HL-60 (cell line): ENCODE measurements around the gene CACNA1C.

Source experiments
- CTCF ChIP-seq: IDR thresholded peaks from one replicate; pipeline ENCODE4 v1.5.1; 2011; ENCODE audit warnings: low read length, control low read depth, inconsistent platforms; ENCODE audit not compliant: insufficient read depth
- POLR2AphosphoS5 ChIP-seq: IDR thresholded peaks from 2 replicates; pipeline ENCODE4 v1.6.1; 2012; ENCODE audit warnings: low read depth

DNA sequence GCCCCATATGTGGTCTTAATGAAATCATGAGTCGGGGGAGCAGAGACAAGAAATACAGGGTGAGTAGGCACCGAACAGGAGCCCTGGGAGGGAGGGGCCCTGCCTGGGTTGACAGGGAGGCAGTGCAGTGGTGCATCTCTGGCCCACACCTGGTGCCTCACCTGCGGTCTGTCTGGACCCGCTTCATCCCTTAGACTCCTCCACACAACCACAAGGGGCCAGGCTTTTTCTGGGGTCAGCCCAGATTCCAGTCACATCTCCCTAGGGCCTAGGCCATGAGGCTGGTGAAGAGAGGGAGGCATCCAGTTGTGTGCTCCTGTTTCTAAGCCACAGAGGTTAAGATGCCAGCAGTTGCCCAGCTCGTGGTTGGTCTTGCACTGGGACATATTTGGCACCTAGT, 398.7 kb downstream of the CACNA1C start:
- TF ChIP-seq CTCF (no peak), POLR2AphosphoS5 (no peak)
